ENCODE results near the gene SLC35A3. TPM values are rescaled to one million over a fixed set of nuclear protein-coding genes. Genes with fewer than 3 reads are reported as not detected.
"Not testable (repeated sequence)": the region's sequence is repeated elsewhere in the genome, so short reads cannot be mapped to it uniquely, and the experiment has no call there.

Gene SLC35A3
- total RNA-seq, 2 donors from 2014 or later = 23.2 to 32.0 TPM

- H3K27ac ChIP-seq = no peak overlapping the region
- TF ChIP-seq CTCF (IDR thresholded peaks at IDR 0.05) = no peak
- peaks cover 0 to 10% of the 10 kb centered on the region in 2 donors for H3K4me1 ChIP-seq (ENCODE audit: control insufficient read depth in 1 of 2, low read depth in 2 of 2)
- DNase-seq (ENCODE audit: low spot score) (no peak), ATAC-seq (ENCODE audit: insufficient number of reproducible peaks, low FRiP score, low read depth) (no peak)
- H3K36me3 ChIP-seq = no peaks in the 10 kb centered on the region
- H3K4me3 ChIP-seq = no peak overlapping the region
- H3K9me3 ChIP-seq = no peaks in the 10 kb centered on the region
- H3K27me3 ChIP-seq (replicated peaks; ENCODE audit: insufficient read depth) = no peaks in the 10 kb centered on the region
Observed at GRCh38 chr1:99964806-99965205, 5.0 kb upstream of the SLC35A3 start.

- Histone ChIP-seq H3K27me3 (replicated peaks; ENCODE audit: insufficient read depth) (no peaks in the 10 kb centered on the region), H3K4me1 (ENCODE audit: control insufficient read depth in 1 of 2, low read depth in 2 of 2) (peaks cover 2 to 13% of the 10 kb centered on the region in 2 donors), H3K9me3 (no peaks in the 10 kb centered on the region), H3K36me3 (no peaks in the 10 kb centered on the region), H3K4me3 (no peak overlapping the region), H3K27ac (no peak overlapping the region)
- no peak for ATAC-seq (ENCODE audit: insufficient number of reproducible peaks, low FRiP score, low read depth)
- no peak for TF ChIP-seq CTCF (IDR thresholded peaks at IDR 0.05)
- no peak for DNase-seq (ENCODE audit: low spot score)
Observed at GRCh38 chr1:99965646-99966375, 4.0 kb upstream of the SLC35A3 start.

GRCh38 chr1:99968214-99968613, 1.6 kb upstream of the SLC35A3 start:
- H3K36me3 ChIP-seq = no peaks in the 10 kb centered on the region
- DNase-seq (ENCODE audit: low spot score) (no peak), ATAC-seq (ENCODE audit: insufficient number of reproducible peaks, low FRiP score, low read depth) (no peak)
- H3K9me3 ChIP-seq = no peaks in the 10 kb centered on the region
- H3K27me3 ChIP-seq (replicated peaks; ENCODE audit: insufficient read depth) = no peaks in the 10 kb centered on the region
- H3K4me3 ChIP-seq = no peak overlapping the region
- TF ChIP-seq CTCF (IDR thresholded peaks at IDR 0.05) = no peak
- no peak overlapping the region for H3K27ac ChIP-seq
- peaks cover 10 to 18% of the 10 kb centered on the region in 2 donors for H3K4me1 ChIP-seq (ENCODE audit: control insufficient read depth in 1 of 2, low read depth in 2 of 2)

- peaks cover 10 to 18% of the 10 kb centered on the region in 2 donors for H3K4me1 ChIP-seq (ENCODE audit: control insufficient read depth in 1 of 2, low read depth in 2 of 2)
- ATAC-seq (ENCODE audit: insufficient number of reproducible peaks, low FRiP score, low read depth) (peak; percentile 2), DNase-seq (ENCODE audit: low spot score) (no peak)
- no peaks in the 10 kb centered on the region for H3K27me3 ChIP-seq (replicated peaks; ENCODE audit: insufficient read depth)
- H3K9me3 ChIP-seq = no peaks in the 10 kb centered on the region
- no peak for TF ChIP-seq CTCF (IDR thresholded peaks at IDR 0.05)
- H3K4me3 ChIP-seq = peak overlapping the region; percentile 95
- no peaks in the 10 kb centered on the region for H3K36me3 ChIP-seq
- peak overlapping the region; percentile 33 to 41 for H3K27ac ChIP-seq
Observed at GRCh38 chr1:99969260-99969728, 502 bp upstream of the SLC35A3 start.

- no peak for TF ChIP-seq CTCF (IDR thresholded peaks at IDR 0.05)
- Histone ChIP-seq H3K36me3 (no peaks in the 10 kb centered on the region), H3K4me3 (peak overlapping the region; percentile 95), H3K4me1 (ENCODE audit: control insufficient read depth in 1 of 2, low read depth in 2 of 2) (peaks cover 10 to 18% of the 10 kb centered on the region in 2 donors), H3K27ac (peak overlapping the region in 1 of 2 donors; percentile 33), H3K27me3 (replicated peaks; ENCODE audit: insufficient read depth) (no peaks in the 10 kb centered on the region), H3K9me3 (no peaks in the 10 kb centered on the region)
- DNase-seq (ENCODE audit: low spot score) (no peak), ATAC-seq (ENCODE audit: insufficient number of reproducible peaks, low FRiP score, low read depth) (no peak)
Observed at GRCh38 chr1:99970713-99971255, 988 bp downstream of the SLC35A3 start.

- H3K4me3 ChIP-seq = not testable (repeated sequence)
Observed at GRCh38 chr1:99972066-99972465, 2.3 kb downstream of the SLC35A3 start.

More at GRCh38 chr1:99972066-99972465, 2.3 kb downstream of the SLC35A3 start:
- DNase-seq (ENCODE audit: low spot score); H3K27me3 ChIP-seq (replicated peaks; ENCODE audit: insufficient read depth); H3K36me3 ChIP-seq; H3K9me3 ChIP-seq; H3K27ac ChIP-seq; ATAC-seq (ENCODE audit: insufficient number of reproducible peaks, low FRiP score, low read depth): not testable (repeated sequence)
- peaks cover 10 to 18% of the 10 kb centered on the region in 2 donors for H3K4me1 ChIP-seq (ENCODE audit: control insufficient read depth in 1 of 2, low read depth in 2 of 2)
